Upper lobe of left lung (tissue), 6 donors: Measurements from ENCODE around the gene STAG1. TPM values are rescaled to one million over a fixed set of nuclear protein-coding genes. Genes with fewer than 3 reads are reported as not detected.

Experiments
- ATAC-seq, 2 donors: fragments of 200-7000 bp; cut with Tn5 transposase; one replicate each; pipeline ENCODE4 v1.9.1; 2022; ENCODE audit warnings: mild to moderate bottlenecking in 2 of 2, moderate library complexity in 2 of 2; ENCODE audit not compliant: low FRiP score in 2 of 2
- DNase-seq, 2 donors: peaks; one replicate each; pipeline ENCODE4 v3.0.0-alpha.2; 2019 to 2020
- H3K27ac ChIP-seq, 4 donors: fragments of 200-600 bp; sonication (generic); one replicate each; pipeline ENCODE4 v1.5.1; 2016 to 2019
- H3K27me3 ChIP-seq, 4 donors: fragments of 200-600 bp; sonication (generic); one replicate each; pipeline ENCODE4 v1.5.1; 2017 to 2019
- H3K36me3 ChIP-seq, 4 donors: fragments of 200-600 bp; sonication (generic); one replicate each; pipeline ENCODE4 v1.5.1; 2016 to 2019
- H3K4me1 ChIP-seq, 4 donors: fragments of 200-600 bp; sonication (generic); one replicate each; pipeline ENCODE4 v1.5.1; 2018 to 2019
- H3K4me3 ChIP-seq, 4 donors: fragments of 200-600 bp; sonication (generic); one replicate each; pipeline ENCODE4 v1.5.1; 2017 to 2019; ENCODE audit warnings: mild to moderate bottlenecking in 2 of 4, moderate library complexity in 1 of 4
- H3K9me3 ChIP-seq, 4 donors: fragments of 200-600 bp; sonication (generic); one replicate each; pipeline ENCODE4 v1.5.1; 2018 to 2019
- CTCF ChIP-seq, 6 experiments: fragments of 450-650 bp in 4 of 6; fragments of 200-600 bp in 2 of 6; sonication (generic) in 2 of 6; IDR thresholded peaks; one replicate each; pipeline ENCODE4 v1.5.1; 2016 to 2019; ENCODE audit warnings: antibody characterized with exemption in 6 of 6
- EP300 ChIP-seq, 4 donors: sonication (generic); formaldehyde crosslinking; IDR thresholded peaks; one replicate each; pipeline ENCODE4 v1.5.1; 2017; ENCODE audit warnings: antibody characterized with exemption in 4 of 4, control low read depth in 2 of 4
- POLR2A ChIP-seq, 4 donors: fragments of 450-650 bp; IDR thresholded peaks; one replicate each; pipeline ENCODE4 v1.5.1; 2016 to 2017; ENCODE audit warnings: antibody characterized with exemption in 4 of 4, mild to moderate bottlenecking in 2 of 4
- POLR2AphosphoS5 ChIP-seq, 2 donors: sonication (generic); formaldehyde crosslinking; IDR thresholded peaks; one replicate each; pipeline ENCODE4 v1.5.1; 2017; ENCODE audit warnings: antibody characterized with exemption in 2 of 2
- WGBS, 2 donors: methylation state at CpG; one replicate each; pipeline ENCODE4 v1.1.5; 2017 to 2018; 5-methylcytosine and 5-hydroxymethylcytosine counted together
- total RNA-seq, 6 donors: library from RNA; depleted of rRNA in 4 of 6; stranded (reverse); fragments of >200 nt in 4 of 6; gene quantifications; one replicate each; pipeline versions ENCODE4 v1.1.0 to v1.2.1, GENCODE V29; 2016 to 2021
- donor health status: DM: no; HTN: no; CAD: no; lungs with moderate emphysema.
- donor health status: DM: no; HTN: yes; CAD: no; lungs with severe emphysema.

STAG1 gene
- total RNA-seq, 6 donors from 2014 or later: 19.1 to 65.0 (median 34.2) TPM

- peak overlapping the region in 1 of 4 donors; percentile 75 for H3K27ac ChIP-seq
- ATAC-seq: no peak
- TF ChIP-seq POLR2AphosphoS5 (IDR thresholded peaks at IDR 0.05) (no peak), CTCF (IDR thresholded peaks at IDR 0.05) (no peak), EP300 (IDR thresholded peaks at IDR 0.05) (no peak), POLR2A (IDR thresholded peaks at IDR 0.05) (no peak)
These were observed 36.0 kb upstream of the STAG1 start for GRCh38 chr3:136788154-136788553.

GRCh38 chr3:136787349-136787748 is 35.2 kb upstream of the STAG1 start:
- no peak for TF ChIP-seq POLR2A (IDR thresholded peaks at IDR 0.05)
- TF ChIP-seq EP300 (IDR thresholded peaks at IDR 0.05): peak in 1 of 4 donors; percentile 7
- Histone ChIP-seq H3K27me3 (no peaks in the 10 kb centered on the region), H3K4me3 (no peak overlapping the region), H3K4me1 (peaks cover 10 to 13% (median 12%) of the 10 kb centered on the region in 4 donors), H3K27ac (peak overlapping the region; percentile 31 to 75 (median 38)), H3K9me3 (no peaks in the 10 kb centered on the region), H3K36me3 (no peaks in the 10 kb centered on the region)
- DNase-seq: peak in 1 of 2 donors; percentile 41
- WGBS, 2 donors: 33 to 41% methylated on average over 2 of the region's 2 CpGs
- peak in 1 of 2 donors; percentile 43 for ATAC-seq

More at GRCh38 chr3:136788154-136788553, 36.0 kb upstream of the STAG1 start:
- Histone ChIP-seq H3K27me3 (no peaks in the 10 kb centered on the region), H3K9me3 (no peaks in the 10 kb centered on the region), H3K36me3 (no peaks in the 10 kb centered on the region), H3K4me1 (peaks cover 10 to 13% (median 12%) of the 10 kb centered on the region in 4 donors), H3K4me3 (no peak overlapping the region)
- 71 to 95% methylated on average over 1 of the region's 1 CpG for WGBS, 2 donors
- no peak for DNase-seq

GRCh38 chr3:136783708-136784191 is 31.6 kb upstream of the STAG1 start:
- no peak for ATAC-seq
- Histone ChIP-seq H3K27ac (no peak overlapping the region), H3K36me3 (no peaks in the 10 kb centered on the region), H3K4me3 (no peak overlapping the region), H3K9me3 (no peaks in the 10 kb centered on the region), H3K27me3 (no peaks in the 10 kb centered on the region), H3K4me1 (peaks cover 10 to 13% (median 12%) of the 10 kb centered on the region in 4 donors)
- TF ChIP-seq POLR2A (IDR thresholded peaks at IDR 0.05): no peak
- TF ChIP-seq EP300 (IDR thresholded peaks at IDR 0.05): no peak
- no peak for TF ChIP-seq CTCF (IDR thresholded peaks at IDR 0.05)
- TF ChIP-seq POLR2AphosphoS5 (IDR thresholded peaks at IDR 0.05): no peak
- 55 to 75% methylated on average over 4 to 5 of the region's 5 CpGs for WGBS, 2 donors
- DNase-seq: no peak

- ATAC-seq (no peak), DNase-seq (no peak)
- Histone ChIP-seq H3K36me3 (no peaks in the 10 kb centered on the region), H3K9me3 (no peaks in the 10 kb centered on the region), H3K27me3 (no peaks in the 10 kb centered on the region), H3K4me3 (no peak overlapping the region), H3K4me1 (no peaks in the 10 kb centered on the region), H3K27ac (no peak overlapping the region)
- WGBS, 2 donors: 94 to 97% methylated on average over 4 of the region's 4 CpGs
- no peak for TF ChIP-seq POLR2A (IDR thresholded peaks at IDR 0.05)
- TF ChIP-seq POLR2AphosphoS5 (IDR thresholded peaks at IDR 0.05): no peak
- TF ChIP-seq EP300 (IDR thresholded peaks at IDR 0.05): no peak
- no peak for TF ChIP-seq CTCF (IDR thresholded peaks at IDR 0.05)
These were observed 28.6 kb upstream of the STAG1 start for GRCh38 chr3:136780741-136781140.

- Histone ChIP-seq H3K27ac (no peak overlapping the region), H3K36me3 (no peaks in the 10 kb centered on the region), H3K27me3 (no peaks in the 10 kb centered on the region), H3K9me3 (no peaks in the 10 kb centered on the region), H3K4me1 (no peaks in the 10 kb centered on the region), H3K4me3 (no peak overlapping the region)
- no peak for TF ChIP-seq POLR2A (IDR thresholded peaks at IDR 0.05)
- TF ChIP-seq CTCF (IDR thresholded peaks at IDR 0.05): no peak
- TF ChIP-seq POLR2AphosphoS5 (IDR thresholded peaks at IDR 0.05): no peak
- TF ChIP-seq EP300 (IDR thresholded peaks at IDR 0.05): no peak
- no peak for DNase-seq
- ATAC-seq: no peak
- 65 to 70% methylated on average over 4 of the region's 4 CpGs for WGBS, 2 donors
These were observed 26.7 kb upstream of the STAG1 start for GRCh38 chr3:136778865-136779264.
